Uterus (tissue), 2 donors: ENCODE results near the gene LPP.
A peak's percentile ranks its signal among the peaks of the same experiment; 100 is the strongest.

Experiments used
- CTCF ChIP-seq, 4 experiments: fragments of 200-600 bp in 2 of 4; fragments of 450-650 bp in 2 of 4; sonication (generic) in 2 of 4; IDR thresholded peaks; one replicate each; pipeline ENCODE4 v1.5.1; 2016 to 2019; ENCODE audit warnings: antibody characterized with exemption in 4 of 4, mild to moderate bottlenecking in 2 of 4, moderate library complexity in 1 of 4
- POLR2A ChIP-seq, 2 donors: fragments of 450-650 bp; IDR thresholded peaks; one replicate each; pipeline ENCODE4 v1.6.1; 2016; ENCODE audit warnings: antibody characterized with exemption in 2 of 2, mild to moderate bottlenecking in 1 of 2, moderate library complexity in 1 of 2

DNA sequence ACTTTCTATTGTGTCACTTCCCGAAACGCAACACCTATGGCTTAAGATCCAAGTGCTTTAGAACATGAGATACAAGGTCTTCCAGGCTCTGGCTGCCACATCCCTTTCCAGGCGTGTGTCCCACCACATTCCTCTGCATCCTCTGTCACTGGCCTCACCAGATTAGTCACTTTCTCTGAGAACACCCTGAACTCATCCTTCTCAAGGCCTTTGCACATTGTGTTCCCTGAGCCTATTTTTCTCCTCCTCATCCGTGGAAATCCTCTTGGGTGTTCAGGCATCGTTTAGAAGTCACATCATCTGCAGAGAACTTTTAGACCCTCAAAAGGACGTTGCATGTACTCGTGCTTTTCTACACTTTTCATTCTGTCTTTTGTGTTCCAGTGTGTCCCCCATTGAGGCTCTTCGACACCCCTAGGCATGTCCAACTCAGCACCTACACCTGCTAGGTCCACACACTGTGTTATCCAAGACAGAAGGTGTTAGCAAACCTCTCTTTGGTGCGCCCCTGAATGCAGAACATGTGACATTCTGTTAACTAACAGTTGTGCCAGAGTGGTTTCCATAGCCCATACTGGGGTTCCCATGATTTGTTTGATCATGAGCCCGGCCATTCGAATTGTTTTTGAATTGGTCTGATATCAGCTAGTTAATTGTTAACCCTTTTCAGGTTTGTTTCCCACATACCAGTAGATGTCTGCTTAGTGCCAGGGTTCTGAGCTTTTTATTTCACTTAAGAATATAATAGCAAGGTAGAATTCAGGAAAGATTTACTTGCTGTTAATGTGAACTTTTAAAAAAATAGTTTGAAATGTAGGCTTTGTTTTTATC, 67.2 kb downstream of the LPP start:
- TF ChIP-seq CTCF (IDR thresholded peaks at IDR 0.05) (no peak), POLR2A (IDR thresholded peaks at IDR 0.05) (peak in 1 of 2 donors; percentile 9)
